Measurements from ENCODE around the gene SPATA6L.

The SPATA6L gene

DNA sequence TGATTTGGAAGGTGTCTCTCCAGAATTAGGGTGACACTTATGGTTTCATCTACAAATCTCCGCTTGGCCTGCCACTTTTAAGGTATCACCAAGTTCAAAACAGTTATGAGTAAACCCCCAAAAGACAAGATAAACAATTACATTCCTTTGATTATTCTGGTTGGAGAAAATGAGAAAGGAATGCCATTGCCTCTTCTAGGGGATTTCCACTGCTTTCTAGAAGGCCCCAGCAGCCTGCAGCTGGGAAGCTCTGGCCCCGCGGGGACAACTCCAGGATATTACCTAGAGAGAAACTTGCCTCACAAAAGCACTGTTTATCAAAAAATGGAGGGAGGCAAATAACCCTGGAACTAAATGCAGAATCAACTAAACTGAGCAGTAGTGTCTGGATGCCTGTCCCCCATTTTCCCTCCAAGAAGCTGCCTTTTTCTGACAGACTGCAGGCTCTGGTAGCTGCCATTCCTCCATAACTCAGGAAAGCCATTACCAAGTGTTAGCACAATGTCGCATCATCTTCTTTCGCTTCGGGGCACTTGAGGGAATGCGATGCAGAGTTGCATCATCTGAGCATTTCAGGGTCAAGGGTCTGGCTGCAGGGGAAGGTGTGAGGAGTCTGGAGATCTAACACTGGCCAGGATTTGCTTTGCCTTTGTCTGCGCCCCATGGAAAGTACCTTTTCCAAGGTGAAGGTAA, 75.7 kb downstream of the SPATA6L start:
- TF ChIP-seq, protein P1, sequence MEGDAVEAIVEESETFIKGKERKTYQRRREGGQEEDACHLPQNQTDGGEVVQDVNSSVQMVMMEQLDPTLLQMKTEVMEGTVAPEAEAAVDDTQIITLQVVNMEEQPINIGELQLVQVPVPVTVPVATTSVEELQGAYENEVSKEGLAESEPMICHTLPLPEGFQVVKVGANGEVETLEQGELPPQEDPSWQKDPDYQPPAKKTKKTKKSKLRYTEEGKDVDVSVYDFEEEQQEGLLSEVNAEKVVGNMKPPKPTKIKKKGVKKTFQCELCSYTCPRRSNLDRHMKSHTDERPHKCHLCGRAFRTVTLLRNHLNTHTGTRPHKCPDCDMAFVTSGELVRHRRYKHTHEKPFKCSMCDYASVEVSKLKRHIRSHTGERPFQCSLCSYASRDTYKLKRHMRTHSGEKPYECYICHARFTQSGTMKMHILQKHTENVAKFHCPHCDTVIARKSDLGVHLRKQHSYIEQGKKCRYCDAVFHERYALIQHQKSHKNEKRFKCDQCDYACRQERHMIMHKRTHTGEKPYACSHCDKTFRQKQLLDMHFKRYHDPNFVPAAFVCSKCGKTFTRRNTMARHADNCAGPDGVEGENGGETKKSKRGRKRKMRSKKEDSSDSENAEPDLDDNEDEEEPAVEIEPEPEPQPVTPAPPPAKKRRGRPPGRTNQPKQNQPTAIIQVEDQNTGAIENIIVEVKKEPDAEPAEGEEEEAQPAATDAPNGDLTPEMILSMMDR (conservative IDR thresholded peaks at IDR 0.05; ENCODE audit: low read depth, low read length): no peak
- H3K4me3 ChIP-seq (ENCODE audit: low read length): no peak overlapping the region
- DNase-seq (ENCODE audit: low read depth): no peak

DNA sequence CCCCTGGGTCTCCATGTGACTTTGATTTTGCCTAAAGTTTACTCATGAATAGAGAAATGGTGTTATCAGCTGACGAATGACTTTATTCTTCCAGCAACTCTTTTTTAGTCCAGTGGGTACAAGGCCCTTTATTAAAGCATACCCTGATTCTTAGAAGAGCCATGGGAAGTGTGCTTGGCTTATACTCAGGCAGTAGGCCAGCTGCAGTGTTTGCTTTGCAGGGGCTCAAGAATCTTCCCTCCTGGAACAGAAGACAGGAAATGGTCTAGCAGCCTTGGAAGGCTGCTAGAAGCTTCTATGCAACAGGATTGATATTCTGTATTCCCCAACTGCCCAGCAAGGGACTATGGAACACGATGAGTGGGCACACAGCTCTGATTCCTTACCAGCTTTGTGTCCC, 77.6 kb downstream of the SPATA6L start:
- no peak overlapping the region for H3K4me3 ChIP-seq (ENCODE audit: low read length)
- TF ChIP-seq, protein P1 (conservative IDR thresholded peaks at IDR 0.05; ENCODE audit: low read depth, low read length): no peak
- no peak for DNase-seq (ENCODE audit: low read depth)

DNA sequence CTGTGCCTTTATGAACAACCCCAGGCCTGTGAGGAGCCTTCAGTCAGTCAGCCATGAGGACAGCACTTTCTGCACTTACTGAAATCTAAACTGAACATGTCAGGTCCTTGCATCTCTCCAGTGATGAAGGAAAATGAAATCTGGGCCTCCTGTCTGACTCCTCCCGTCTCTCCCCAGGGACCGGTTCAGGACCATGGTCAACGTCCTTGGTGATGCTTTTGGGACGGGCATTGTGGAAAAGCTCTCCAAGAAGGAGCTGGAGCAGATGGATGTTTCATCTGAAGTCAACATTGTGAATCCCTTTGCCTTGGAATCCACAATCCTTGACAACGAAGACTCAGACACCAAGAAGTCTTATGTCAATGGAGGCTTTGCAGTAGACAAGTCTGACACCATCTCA, 81.1 kb downstream of the SPATA6L start:
- TF ChIP-seq, protein P1 (conservative IDR thresholded peaks at IDR 0.05; ENCODE audit: low read depth, low read length): no peak
- DNase-seq (ENCODE audit: low read depth): no peak
- H3K4me3 ChIP-seq (ENCODE audit: low read length): no peak overlapping the region

DNA sequence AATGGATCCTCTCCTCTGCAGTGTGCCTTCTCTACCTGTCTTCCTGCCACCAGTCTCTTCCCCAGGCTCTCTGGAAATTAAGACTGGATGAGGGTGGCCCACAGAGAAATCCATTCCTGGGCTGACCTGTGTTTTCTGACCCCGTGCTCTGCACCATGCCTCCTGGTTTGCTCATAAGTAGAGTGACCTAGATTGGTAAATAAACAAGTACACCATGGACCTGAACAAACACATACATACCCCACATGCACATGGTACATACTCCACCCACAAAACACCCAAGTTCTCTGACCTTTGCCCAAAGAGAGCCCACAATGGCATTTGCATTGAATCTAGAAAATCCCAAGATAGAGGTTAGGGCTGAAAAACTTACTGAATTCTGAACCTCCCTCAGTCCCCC, 81.6 kb downstream of the SPATA6L start:
- DNase-seq (ENCODE audit: low read depth): no peak
- TF ChIP-seq, protein P1 (conservative IDR thresholded peaks at IDR 0.05; ENCODE audit: low read depth, low read length): no peak
- H3K4me3 ChIP-seq (ENCODE audit: low read length): no peak overlapping the region

DNA sequence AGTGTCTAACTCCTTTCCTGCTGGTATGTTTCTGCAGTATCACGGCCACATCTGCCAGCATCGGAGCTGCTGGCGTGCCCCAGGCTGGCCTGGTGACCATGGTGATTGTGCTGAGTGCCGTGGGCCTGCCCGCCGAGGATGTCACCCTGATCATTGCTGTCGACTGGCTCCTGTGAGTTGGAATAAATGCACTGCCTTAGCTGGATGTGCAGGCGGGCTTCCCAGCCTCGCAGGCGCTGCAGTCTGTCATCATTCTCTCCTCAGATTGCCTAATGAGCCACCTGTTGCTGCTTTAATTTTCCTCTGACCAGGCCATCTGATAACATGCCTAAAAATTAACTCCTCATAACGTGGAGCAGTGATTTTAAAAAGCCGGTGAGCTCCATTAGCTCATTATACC, 83.3 kb downstream of the SPATA6L start:
- no peak for DNase-seq (ENCODE audit: low read depth)
- H3K4me3 ChIP-seq (ENCODE audit: low read length): no peak overlapping the region
- TF ChIP-seq, protein P1 (conservative IDR thresholded peaks at IDR 0.05; ENCODE audit: low read depth, low read length): no peak

DNA sequence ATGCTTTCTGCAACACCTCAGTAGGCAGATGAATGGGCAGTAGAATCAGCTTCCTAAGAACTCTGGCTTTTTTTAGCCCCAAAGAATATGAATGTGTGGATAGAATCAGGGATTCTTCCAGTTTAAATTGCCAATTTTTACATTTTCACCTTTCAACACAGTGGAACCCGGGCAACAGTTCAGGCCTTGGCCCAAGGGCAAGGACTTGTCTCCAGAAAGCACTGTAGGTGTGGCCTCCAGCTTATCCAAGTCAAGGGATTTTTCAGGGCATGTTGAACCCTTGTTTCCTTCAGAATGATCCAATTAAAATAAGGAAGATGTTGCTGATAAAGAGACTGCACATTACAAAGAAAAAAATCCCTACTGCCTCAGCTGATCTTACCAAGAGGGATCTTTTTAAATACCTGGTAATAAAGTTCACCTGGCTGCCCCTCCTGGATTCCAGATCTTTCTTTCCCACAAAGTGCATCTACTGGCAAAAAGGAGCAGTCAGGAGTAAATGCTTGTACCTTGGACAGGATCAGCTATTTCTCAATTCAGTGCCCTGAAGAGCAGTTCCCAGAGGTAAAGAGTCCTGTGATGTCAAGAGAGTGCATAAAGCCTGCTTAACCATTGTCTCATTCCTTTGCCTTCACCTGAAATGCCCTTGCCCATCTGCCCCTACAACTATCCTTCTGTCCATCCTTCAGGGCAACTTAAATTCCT, 84.3 kb downstream of the SPATA6L start:
- TF ChIP-seq, protein P1 (conservative IDR thresholded peaks at IDR 0.05; ENCODE audit: low read depth, low read length): no peak
- H3K4me3 ChIP-seq (ENCODE audit: low read length): no peak overlapping the region
- DNase-seq (ENCODE audit: low read depth): no peak
